IPS DF 6.9 (cell line): ENCODE data around the gene TRIML2.
A peak's percentile ranks its signal among the peaks of the same experiment; 100 is the strongest.

Source experiments
- DNase-seq: peaks from one replicate; pipeline ENCODE4 v3.0.0-alpha.2; 2013; ENCODE audit warnings: low read depth, low spot score
- H3K27ac ChIP-seq: one replicate; pipeline ENCODE4 v1.5.1; 2013; ENCODE audit warnings: low read length, control low read depth
- H3K27me3 ChIP-seq: 2 replicates; pipeline ENCODE4 v1.6.1; 2013; ENCODE audit warnings: mild to moderate bottlenecking, low read length; ENCODE audit not compliant: control insufficient read depth, insufficient read depth
- H3K36me3 ChIP-seq: 2 replicates; pipeline ENCODE4 v1.6.1; 2013; ENCODE audit warnings: low read length; ENCODE audit not compliant: control insufficient read depth, insufficient read depth
- H3K4me1 ChIP-seq: 2 replicates; pipeline ENCODE4 v1.6.1; 2013; ENCODE audit warnings: low read length; ENCODE audit not compliant: control insufficient read depth, insufficient read depth
- H3K4me3 ChIP-seq: 2 replicates; pipeline ENCODE4 v1.5.1; 2013; ENCODE audit warnings: mild to moderate bottlenecking, low read length
- H3K9me3 ChIP-seq: 2 replicates; pipeline ENCODE4 v1.6.1; 2013; ENCODE audit warnings: low read length, inconsistent platforms; ENCODE audit not compliant: control insufficient read depth, insufficient read depth
- WGBS: extraction: QIAGEN DNeasy Blood & Tissue Kit; methylation state at CpG from one replicate; pipeline ENCODE4 v1.1.7; 2013; ENCODE audit warnings: mixed read lengths, missing lambda C conversion rate; ENCODE audit not compliant: insufficient read length, insufficient coverage; 5-methylcytosine and 5-hydroxymethylcytosine counted together

Gene TRIML2

GRCh38 chr4:188138227-188138626 is 28.8 kb upstream of the TRIML2 start:
- no peaks in the 10 kb centered on the region for H3K9me3 ChIP-seq
- no peaks in the 10 kb centered on the region for H3K36me3 ChIP-seq
- peaks cover 1% of the 10 kb centered on the region; the same call in 1 of the 2 replicates for H3K4me1 ChIP-seq
- WGBS, result no CpG with 5 or more reads among the region's 10 CpGs
- H3K27ac ChIP-seq, result no peak overlapping the region
- DNase-seq, result no peak
- H3K27me3 ChIP-seq, result no peaks in the 10 kb centered on the region
- no peak overlapping the region for H3K4me3 ChIP-seq

- Histone ChIP-seq H3K36me3 (no peaks in the 10 kb centered on the region), H3K27ac (no peak overlapping the region), H3K9me3 (no peaks in the 10 kb centered on the region), H3K4me1 (no peaks in the 10 kb centered on the region), H3K27me3 (no peaks in the 10 kb centered on the region), H3K4me3 (no peak overlapping the region)
- no CpG with 5 or more reads among the region's 5 CpGs for WGBS
- DNase-seq, result no peak
Measured at GRCh38 chr4:188132232-188132631, 22.8 kb upstream of the TRIML2 start.

DNA sequence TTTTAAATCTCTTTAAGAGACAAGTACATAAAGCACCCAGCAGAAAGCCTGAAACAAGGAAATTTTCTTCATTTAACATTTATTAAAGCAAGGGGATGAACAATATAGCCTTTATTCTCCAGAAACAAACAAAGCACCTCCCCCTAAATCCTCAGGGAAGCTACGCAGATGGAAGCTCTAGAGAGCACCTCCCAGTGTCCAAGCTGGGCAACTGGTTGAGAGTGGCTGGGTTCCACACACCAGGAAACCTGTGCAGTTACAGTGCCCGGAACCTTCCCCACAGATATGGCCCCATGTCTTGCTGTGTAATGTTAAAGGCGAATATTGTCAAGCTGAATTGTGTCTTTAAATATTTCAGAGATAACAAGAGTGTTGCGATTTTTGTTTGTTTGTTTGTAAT is 21.0 kb upstream of the TRIML2 start:
- WGBS, result 100% methylated on average over 2 of the region's 4 CpGs
- H3K9me3 ChIP-seq, result no peaks in the 10 kb centered on the region
- H3K36me3 ChIP-seq, result no peaks in the 10 kb centered on the region
- DNase-seq, result no peak
- no peak overlapping the region for H3K27ac ChIP-seq
- H3K4me3 ChIP-seq, result no peak overlapping the region
- no peaks in the 10 kb centered on the region for H3K27me3 ChIP-seq
- H3K4me1 ChIP-seq, result no peaks in the 10 kb centered on the region

GRCh38 chr4:188127214-188127874 is 17.9 kb upstream of the TRIML2 start:
- DNase-seq, result no peak
- no peaks in the 10 kb centered on the region for H3K27me3 ChIP-seq
- H3K27ac ChIP-seq, result no peak overlapping the region
- no peaks in the 10 kb centered on the region for H3K9me3 ChIP-seq
- no peaks in the 10 kb centered on the region for H3K36me3 ChIP-seq
- no CpG with 5 or more reads among the region's 5 CpGs for WGBS
- no peak overlapping the region for H3K4me3 ChIP-seq
- no peaks in the 10 kb centered on the region for H3K4me1 ChIP-seq

DNA sequence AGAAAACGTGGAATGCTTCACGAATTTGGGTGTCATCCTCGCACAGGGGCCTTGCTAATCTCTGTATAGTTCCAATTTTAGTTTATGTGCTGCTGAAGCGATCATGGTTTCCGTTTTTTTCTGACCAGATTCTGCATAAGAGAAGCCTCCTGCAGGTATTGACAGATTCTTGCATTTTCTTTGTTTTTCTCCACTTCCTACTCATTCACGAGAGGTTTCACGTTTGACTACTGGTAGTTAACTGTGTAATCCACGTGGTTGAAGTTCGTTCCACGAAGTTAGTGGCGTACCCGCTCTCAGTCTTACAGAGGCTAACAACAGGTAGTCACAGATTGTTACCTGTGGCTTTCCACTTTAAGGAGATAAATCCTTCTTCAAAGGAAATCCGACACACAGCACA is 12.1 kb upstream of the TRIML2 start:
- no peak for DNase-seq
- Histone ChIP-seq H3K27ac (no peak overlapping the region), H3K4me1 (peaks cover 2% of the 10 kb centered on the region; the same call in 1 of the 2 replicates), H3K4me3 (no peak overlapping the region), H3K9me3 (no peaks in the 10 kb centered on the region), H3K27me3 (no peaks in the 10 kb centered on the region), H3K36me3 (no peaks in the 10 kb centered on the region)
- WGBS, result no CpG with 5 or more reads among the region's 13 CpGs

DNA sequence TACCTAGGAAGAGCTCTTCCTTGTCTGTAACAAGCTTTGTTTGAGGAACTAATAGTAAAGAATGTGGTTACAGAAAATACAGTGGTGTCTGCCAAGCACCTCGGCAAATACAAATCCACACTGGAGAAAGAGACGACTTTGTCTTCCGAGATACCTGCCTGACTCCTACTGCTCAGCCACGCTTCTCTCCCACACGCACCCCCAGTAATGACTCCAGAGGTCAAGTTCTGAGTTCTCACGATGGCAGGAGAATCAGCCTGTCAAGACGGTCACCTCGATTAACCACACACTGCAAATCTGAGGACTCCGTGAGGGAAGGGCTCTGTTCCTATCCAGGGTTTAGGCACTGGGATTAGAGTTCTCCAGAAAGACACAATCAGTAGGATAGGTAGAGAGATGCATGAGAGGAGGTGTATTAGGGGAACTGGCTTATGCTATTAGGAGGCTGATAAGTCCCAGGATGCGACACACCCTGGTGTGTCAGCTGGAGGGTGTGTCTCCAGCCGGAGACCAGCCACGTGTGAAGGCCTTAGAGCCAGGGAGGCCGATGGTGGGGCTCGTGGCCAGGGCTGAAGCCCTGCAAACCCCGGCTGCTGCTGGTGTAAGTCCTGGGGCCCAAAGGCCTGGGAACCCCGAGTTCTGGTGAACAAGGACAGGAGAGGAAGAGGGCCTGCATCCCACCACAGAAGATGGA is 8.4 kb upstream of the TRIML2 start:
- no peaks in the 10 kb centered on the region for H3K27me3 ChIP-seq
- H3K36me3 ChIP-seq, result no peaks in the 10 kb centered on the region
- no peak overlapping the region for H3K4me3 ChIP-seq
- H3K4me1 ChIP-seq, result peaks cover 2% of the 10 kb centered on the region; the same call in 1 of the 2 replicates
- H3K27ac ChIP-seq, result no peak overlapping the region
- DNase-seq, result no peak
- WGBS, result no CpG with 5 or more reads among the region's 16 CpGs
- H3K9me3 ChIP-seq, result no peaks in the 10 kb centered on the region

GRCh38 chr4:188113156-188113555 is 3.8 kb upstream of the TRIML2 start:
- H3K4me3 ChIP-seq, result no peak overlapping the region
- H3K27me3 ChIP-seq, result no peaks in the 10 kb centered on the region
- DNase-seq, result no peak
- WGBS, result no CpG with 5 or more reads among the region's 9 CpGs
- H3K9me3 ChIP-seq, result no peaks in the 10 kb centered on the region
- H3K36me3 ChIP-seq, result no peaks in the 10 kb centered on the region
- H3K4me1 ChIP-seq, result no peaks in the 10 kb centered on the region
- H3K27ac ChIP-seq, result no peak overlapping the region

DNA sequence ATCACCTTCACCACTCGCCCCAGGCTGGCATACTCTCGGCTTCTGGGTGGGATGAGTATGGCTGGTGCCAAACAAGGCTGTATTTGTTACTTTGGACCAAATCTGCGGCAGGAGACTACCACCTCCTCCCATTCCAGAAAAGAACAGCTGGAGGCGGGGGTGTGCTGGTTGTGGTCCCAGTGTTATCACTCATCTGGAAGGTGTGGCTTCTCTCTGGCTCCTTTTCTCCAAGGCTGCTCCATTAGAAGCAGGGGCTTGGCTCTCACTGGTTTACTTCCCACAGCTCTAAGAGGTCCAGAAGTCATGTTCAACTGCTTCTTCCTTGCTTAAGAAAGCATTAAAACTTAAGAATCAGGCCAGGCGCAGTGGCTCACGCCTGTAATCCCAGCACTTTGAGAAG is 2.6 kb upstream of the TRIML2 start:
- Histone ChIP-seq H3K27me3 (no peaks in the 10 kb centered on the region; the same call in 1 of the 2 replicates), H3K27ac (no peak overlapping the region), H3K4me3 (no peak overlapping the region), H3K9me3 (no peaks in the 10 kb centered on the region), H3K4me1 (no peaks in the 10 kb centered on the region), H3K36me3 (no peaks in the 10 kb centered on the region)
- no CpG with 5 or more reads among the region's 6 CpGs for WGBS
- no peak for DNase-seq

DNA sequence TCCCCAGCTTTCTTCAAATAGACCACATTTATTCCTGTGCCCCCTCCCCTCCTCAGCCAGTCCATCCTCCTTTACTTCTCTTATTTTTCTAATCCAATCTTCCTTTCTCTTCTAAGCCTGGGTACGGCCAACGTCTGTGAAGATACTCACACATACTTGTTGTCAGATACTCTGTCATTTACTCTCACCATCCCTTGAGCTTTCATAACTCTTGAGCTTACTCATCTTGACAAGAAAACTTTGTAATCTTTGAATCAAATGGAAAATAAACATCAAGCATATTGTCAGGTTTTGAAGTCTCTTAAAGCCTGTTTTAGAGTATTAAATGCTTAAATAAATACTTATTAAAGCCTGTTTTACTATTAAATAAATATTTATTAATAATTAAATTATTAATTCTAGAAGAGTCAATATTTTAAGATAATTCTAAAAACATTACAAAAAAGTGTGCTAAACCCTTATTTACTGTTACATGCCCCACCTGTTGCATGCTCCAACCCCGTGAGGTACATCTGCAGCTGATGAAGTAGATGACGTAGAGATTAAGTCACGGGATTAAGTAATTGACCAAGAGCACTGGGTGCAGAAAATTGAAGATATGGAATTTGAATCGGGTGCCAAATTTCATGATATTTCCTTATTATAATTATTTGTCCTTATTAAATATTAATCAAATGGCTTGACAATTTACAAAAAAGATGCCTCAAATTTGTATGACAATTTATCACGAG is 1.5 kb upstream of the TRIML2 start:
- no peaks in the 10 kb centered on the region for H3K9me3 ChIP-seq
- H3K36me3 ChIP-seq, result no peaks in the 10 kb centered on the region
- WGBS, result no CpG with 5 or more reads among the region's 7 CpGs
- no peak for DNase-seq
- H3K4me1 ChIP-seq, result peaks cover 3% of the 10 kb centered on the region; the same call in 1 of the 2 replicates
- H3K4me3 ChIP-seq, result no peak overlapping the region
- H3K27ac ChIP-seq, result no peak overlapping the region
- H3K27me3 ChIP-seq, result no peaks in the 10 kb centered on the region; the same call in 1 of the 2 replicates

GRCh38 chr4:188110036-188110435 is 633 bp upstream of the TRIML2 start:
- DNase-seq, result no peak
- peaks cover 3% of the 10 kb centered on the region; the same call in 1 of the 2 replicates for H3K4me1 ChIP-seq
- H3K4me3 ChIP-seq, result no peak overlapping the region
- H3K27ac ChIP-seq, result peak overlapping the region; percentile 83
- no peaks in the 10 kb centered on the region; the same call in 1 of the 2 replicates for H3K27me3 ChIP-seq
- peaks cover 4% of the 10 kb centered on the region; the same call in 1 of the 2 replicates for H3K36me3 ChIP-seq
- WGBS, result no CpG with 5 or more reads among the region's 3 CpGs
- no peaks in the 10 kb centered on the region for H3K9me3 ChIP-seq
